Neural cell (in vitro differentiated cells): Measurements from ENCODE around the gene CROCC2. TPM values are rescaled to one million over a fixed set of nuclear protein-coding genes. Genes with fewer than 3 reads are reported as not detected.

Source experiments
- H2AFZ ChIP-seq: fragments of 200-600, 300-800 bp; sonication (generic), shearing (Covaris generic); 2 replicates; pipeline ENCODE4 v1.6.0; 2014; ENCODE audit warnings: low read depth, mild to moderate bottlenecking, antibody characterized with exemption, low read length, moderate library complexity
- H3F3A ChIP-seq: fragments of 200-600 bp; shearing (Covaris generic); 2 replicates; pipeline ENCODE4 v1.6.1; 2016; ENCODE audit warnings: mild to moderate bottlenecking, moderate library complexity, mixed read lengths, antibody characterized with exemption, low read length; ENCODE audit not compliant: insufficient read depth, poor library complexity, severe bottlenecking
- H3K27ac ChIP-seq: fragments of 200-600, 300-800 bp; sonication (generic), shearing (Covaris generic); 2 replicates; pipeline ENCODE4 v1.5.1; 2014; ENCODE audit warnings: mild to moderate bottlenecking, low read length, moderate library complexity
- H3K27me3 ChIP-seq: fragments of 300-800, 200-600 bp; sonication (generic), shearing (Covaris generic); 2 replicates; pipeline ENCODE4 v1.6.0; 2014; ENCODE audit warnings: mild to moderate bottlenecking, low read depth, low read length, moderate library complexity; ENCODE audit not compliant: insufficient read depth
- H3K36me3 ChIP-seq: fragments of 300-800, 200-600 bp; sonication (generic), shearing (Covaris generic); 2 replicates; pipeline ENCODE4 v1.5.1; 2014; ENCODE audit warnings: mild to moderate bottlenecking, antibody characterized with exemption, low read length, moderate library complexity; ENCODE audit not compliant: insufficient read depth
- H3K4me2 ChIP-seq: fragments of 300-800, 200-600 bp; sonication (generic), shearing (Covaris generic); 2 replicates; pipeline ENCODE4 v1.6.0; 2014; ENCODE audit warnings: mild to moderate bottlenecking, low read length
- H3K4me3 ChIP-seq: fragments of 300-800, 200-600 bp; sonication (generic), shearing (Covaris generic); 2 replicates; pipeline ENCODE4 v1.5.1; 2014; ENCODE audit warnings: mild to moderate bottlenecking, low read length, moderate library complexity
- H3K79me2 ChIP-seq: fragments of 200-600 bp; shearing (Covaris generic); replicated peaks from 2 replicates; pipeline ENCODE4 v1.6.0; 2014; ENCODE audit warnings: mild to moderate bottlenecking, low read length, moderate library complexity; ENCODE audit not compliant: insufficient read depth
- H3K9ac ChIP-seq: fragments of 300-800, 200-600 bp; sonication (generic), shearing (Covaris generic); 2 replicates; pipeline ENCODE4 v1.6.1; 2016; ENCODE audit warnings: mild to moderate bottlenecking, low read length, mixed read lengths
- H3K9me2 ChIP-seq: fragments of 200-600 bp; shearing (Covaris generic); 2 replicates; pipeline ENCODE4 v1.6.1; 2016; ENCODE audit warnings: mild to moderate bottlenecking, low read length, mixed read lengths; ENCODE audit not compliant: insufficient read depth
- H3K9me3 ChIP-seq: fragments of 200-600, 300-800 bp; sonication (generic), shearing (Covaris generic); 2 replicates; pipeline ENCODE4 v1.6.1; 2016; ENCODE audit warnings: mild to moderate bottlenecking, mixed run types, low read length, moderate library complexity, mixed read lengths
- H4K20me1 ChIP-seq: fragments of 200-600 bp; shearing (Covaris generic); 2 replicates; pipeline ENCODE4 v1.6.1; 2016; ENCODE audit warnings: mild to moderate bottlenecking, mixed run types; ENCODE audit not compliant: insufficient read depth
- CTCF ChIP-seq: fragments of 450-650 bp; IDR thresholded peaks from 2 replicates; pipeline ENCODE4 v1.5.1; 2014; ENCODE audit warnings: antibody characterized with exemption, mild to moderate bottlenecking, moderate library complexity; ENCODE audit not compliant: poor library complexity, severe bottlenecking
- EP300 ChIP-seq: fragments of 450-650 bp; conservative IDR thresholded peaks from 2 replicates; pipeline ENCODE4 v1.6.1; 2014; ENCODE audit warnings: antibody characterized with exemption, mild to moderate bottlenecking, moderate library complexity; ENCODE audit not compliant: poor library complexity, severe bottlenecking
- EZH2 ChIP-seq: fragments of 200-600, 300-800 bp; shearing (Covaris generic), sonication (generic); IDR thresholded peaks from 2 replicates; pipeline ENCODE4 v1.6.1; 2014; ENCODE audit warnings: antibody characterized with exemption, low read length, borderline replicate concordance, mild to moderate bottlenecking; ENCODE audit not compliant: insufficient read depth, poor library complexity, severe bottlenecking
- MXI1 ChIP-seq: fragments of 450-650 bp; conservative IDR thresholded peaks from 2 replicates; pipeline ENCODE4 v1.6.1; 2014; ENCODE audit warnings: antibody characterized with exemption, mild to moderate bottlenecking; ENCODE audit not compliant: poor library complexity, severe bottlenecking
- POLR2AphosphoS5 ChIP-seq: IDR thresholded peaks from 2 replicates; pipeline ENCODE4 v1.6.1; 2012
- RAD21 ChIP-seq: fragments of 450-650 bp; conservative IDR thresholded peaks from 2 replicates; pipeline ENCODE4 v1.6.1; 2014; ENCODE audit warnings: antibody characterized with exemption, mild to moderate bottlenecking, moderate library complexity
- REST ChIP-seq: IDR thresholded peaks from 2 replicates; pipeline ENCODE4 v1.6.1; 2012; ENCODE audit warnings: borderline replicate concordance
- SMC3 ChIP-seq: fragments of 450-650 bp; conservative IDR thresholded peaks from 2 replicates; pipeline ENCODE4 v1.6.1; 2014; ENCODE audit warnings: antibody characterized with exemption, mild to moderate bottlenecking, moderate library complexity; ENCODE audit not compliant: poor library complexity
- TAF1 ChIP-seq: IDR thresholded peaks from 2 replicates; pipeline ENCODE4 v1.6.1; 2012; ENCODE audit warnings: low read depth
- polyA plus RNA-seq: library from polyadenylated mRNA; depleted of rRNA; stranded (reverse); fragments of >200 nt; gene quantifications from 2 replicates; pipeline ENCODE4 v1.2.3, GENCODE V29; 2014

Gene CROCC2
- polyA plus RNA-seq, 1 donor from 2014 or later: 0.09 TPM

GRCh38 chr2:241005569-241005968, 99.4 kb downstream of the CROCC2 start:
- H3K36me3 ChIP-seq: no peaks in the 10 kb centered on the region
- H3F3A ChIP-seq: no peaks in the 10 kb centered on the region
- H2AFZ ChIP-seq: no peak overlapping the region
- no peak overlapping the region for H3K9ac ChIP-seq
- no peak overlapping the region for H3K4me2 ChIP-seq
- peaks cover 5% of the 10 kb centered on the region for H3K9me3 ChIP-seq
- H4K20me1 ChIP-seq: no peaks in the 10 kb centered on the region
- no peak overlapping the region for H3K27ac ChIP-seq
- TF ChIP-seq REST: no peak
- no peak for TF ChIP-seq SMC3
- no peak for TF ChIP-seq EP300
- TF ChIP-seq CTCF: no peak
- TF ChIP-seq TAF1: no peak
- TF ChIP-seq MXI1: no peak
- TF ChIP-seq RAD21: no peak
- TF ChIP-seq POLR2AphosphoS5: no peak
- no peak for TF ChIP-seq EZH2
- no peaks in the 10 kb centered on the region for H3K79me2 ChIP-seq
- no peak overlapping the region for H3K4me3 ChIP-seq
- H3K9me2 ChIP-seq: no peaks in the 10 kb centered on the region
- H3K27me3 ChIP-seq: peaks cover 13% of the 10 kb centered on the region

- H3K9me2 ChIP-seq: no peaks in the 10 kb centered on the region
- H3K36me3 ChIP-seq: no peaks in the 10 kb centered on the region
- H3F3A ChIP-seq: no peaks in the 10 kb centered on the region
- H3K27me3 ChIP-seq: peaks cover 4% of the 10 kb centered on the region
- TF ChIP-seq MXI1: no peak
- no peak for TF ChIP-seq SMC3
- TF ChIP-seq TAF1: no peak
- TF ChIP-seq POLR2AphosphoS5: no peak
- no peak for TF ChIP-seq EZH2
- no peak for TF ChIP-seq EP300
- TF ChIP-seq RAD21: no peak
- no peak for TF ChIP-seq REST
- no peak for TF ChIP-seq CTCF
- no peak overlapping the region for H2AFZ ChIP-seq
- no peak overlapping the region for H3K9ac ChIP-seq
- no peaks in the 10 kb centered on the region for H3K79me2 ChIP-seq
- no peaks in the 10 kb centered on the region for H4K20me1 ChIP-seq
- H3K27ac ChIP-seq: no peak overlapping the region
- H3K9me3 ChIP-seq: peaks cover 5% of the 10 kb centered on the region
- H3K4me3 ChIP-seq: no peak overlapping the region
- no peak overlapping the region for H3K4me2 ChIP-seq
Measured at GRCh38 chr2:241006412-241006811, 100.3 kb downstream of the CROCC2 start.
